IMR-90 (cell line): Measurements from ENCODE around the gene CCDC69. TPM values are rescaled to one million over a fixed set of nuclear protein-coding genes. Genes with fewer than 3 reads are reported as not detected.

ENCODE experiments used
- ATAC-seq: fragments of 200-7000 bp; cut with Tn5 transposase; 2 replicates; pipeline ENCODE4 v1.9.1; 2020; ENCODE audit warnings: low read depth, mild to moderate bottlenecking, moderate library complexity
- BruUV-seq: library from RNA; stranded (reverse); fragments of 400-500 nt; replicated peaks from 2 replicates; lab custom pipeline; 2021; lab: Mats Ljungman, UMichigan
- CTCF ChIA-PET: fragments of 300-600 bp; formaldehyde crosslinking; extraction: SDS; loops from one replicate; lab custom pipeline; 2021; ENCODE audit warnings: antibody characterized with exemption; lab: Yijun Ruan, JAX
- POLR2A ChIA-PET: fragments of 300-600 bp; sonication (Branson Sonifier 250); formaldehyde crosslinking; loops from one replicate; lab custom pipeline; 2022; ENCODE audit warnings: antibody characterized with exemption; ENCODE audit not compliant: unreplicated experiment; lab: Charles Lee
- DNase-seq: peaks from one replicate; pipeline ENCODE4 v3.0.0; 2013
- H2AFZ ChIP-seq: replicated peaks from 2 replicates; pipeline ENCODE3; 2013; ENCODE audit warnings: low read length, mild to moderate bottlenecking; ENCODE audit not compliant: poor library complexity
- H2AK5ac ChIP-seq: 2 replicates; pipeline ENCODE4 v1.6.1; 2013; ENCODE audit warnings: low read depth, low read length, inconsistent platforms
- H2AK9ac ChIP-seq: replicated peaks from 2 replicates; pipeline ENCODE3; 2013; ENCODE audit warnings: mild to moderate bottlenecking, low read depth, low read length, moderate library complexity; ENCODE audit not compliant: poor library complexity
- H2BK120ac ChIP-seq: 2 replicates; pipeline ENCODE4 v1.6.1; 2013; ENCODE audit warnings: low read depth, low read length, inconsistent platforms
- H2BK15ac ChIP-seq: 3 replicates; pipeline ENCODE4 v1.6.1; 2013; ENCODE audit warnings: low read depth, low read length, inconsistent platforms
- H2BK20ac ChIP-seq: 2 replicates; pipeline ENCODE4 v1.6.1; 2013; ENCODE audit warnings: low read depth, mild to moderate bottlenecking, inconsistent platforms, low read length, moderate library complexity
- H2BK5ac ChIP-seq: 2 replicates; pipeline ENCODE4 v1.6.1; 2013; ENCODE audit warnings: mild to moderate bottlenecking, low read depth, low read length, inconsistent platforms; ENCODE audit not compliant: poor library complexity, severe bottlenecking
- H3K14ac ChIP-seq: replicated peaks from 2 replicates; pipeline ENCODE4 v1.6.1; 2013; ENCODE audit warnings: low read depth, low read length, inconsistent platforms
- H3K18ac ChIP-seq: 2 replicates; pipeline ENCODE4 v1.6.1; 2013; ENCODE audit warnings: low read depth, low read length, control low read depth
- H3K23ac ChIP-seq: 2 replicates; pipeline ENCODE4 v1.6.1; 2013; ENCODE audit warnings: low read depth, low read length, inconsistent platforms
- H3K27ac ChIP-seq: 2 replicates; pipeline ENCODE4 v1.5.1; 2013; ENCODE audit warnings: mild to moderate bottlenecking, control low read depth, low read length; ENCODE audit not compliant: insufficient read depth
- H3K27me3 ChIP-seq: 2 replicates; pipeline ENCODE4 v1.6.1; 2013; ENCODE audit warnings: low read length; ENCODE audit not compliant: control insufficient read depth, insufficient read depth
- H3K36me3 ChIP-seq: 2 replicates; pipeline ENCODE4 v1.6.1; 2013; ENCODE audit warnings: low read length, mixed read lengths; ENCODE audit not compliant: control insufficient read depth, insufficient read depth
- H3K4ac ChIP-seq: 2 replicates; pipeline ENCODE4 v1.6.1; 2013; ENCODE audit warnings: low read depth, low read length, inconsistent platforms
- H3K4me1 ChIP-seq: 2 replicates; pipeline ENCODE4 v1.6.1; 2013; ENCODE audit warnings: low read length, mixed read lengths; ENCODE audit not compliant: control insufficient read depth, insufficient read depth
- H3K4me2 ChIP-seq: 2 replicates; pipeline ENCODE4 v1.6.1; 2013; ENCODE audit warnings: low read depth, mild to moderate bottlenecking, control low read depth, low read length, moderate library complexity
- H3K4me3 ChIP-seq: 2 replicates; pipeline ENCODE4 v1.5.1; 2013; ENCODE audit warnings: low read depth, mild to moderate bottlenecking, control low read depth, low read length, moderate library complexity; ENCODE audit not compliant: insufficient read depth
- H3K56ac ChIP-seq: 2 replicates; pipeline ENCODE4 v1.6.1; 2013; ENCODE audit warnings: low read length, inconsistent platforms; ENCODE audit not compliant: insufficient read depth; ENCODE audit errors: extremely low read depth
- H3K79me1 ChIP-seq, 2 experiments: 2 replicates each; pipeline ENCODE4 v1.6.1; 2013; ENCODE audit warnings: low read length in 2 of 2, inconsistent platforms in 1 of 2, low read depth in 1 of 2
- H3K9ac ChIP-seq: 2 replicates; pipeline ENCODE4 v1.6.1; 2013; ENCODE audit warnings: low read depth, low read length, control low read depth
- H3K9me1 ChIP-seq: 2 replicates; pipeline ENCODE4 v1.6.1; 2013; ENCODE audit warnings: low read length, inconsistent platforms; ENCODE audit not compliant: insufficient read depth
- H3K9me3 ChIP-seq: 2 replicates; pipeline ENCODE4 v1.6.1; 2013; ENCODE audit warnings: low read length; ENCODE audit not compliant: control insufficient read depth, insufficient read depth
- H4K20me1 ChIP-seq: 2 replicates; pipeline ENCODE4 v1.6.1; 2013; ENCODE audit warnings: low read length, inconsistent platforms; ENCODE audit not compliant: insufficient read depth
- H4K5ac ChIP-seq: 2 replicates; pipeline ENCODE4 v1.6.1; 2013; ENCODE audit warnings: mild to moderate bottlenecking, low read depth, low read length, control low read depth
- H4K8ac ChIP-seq, 2 experiments: 2 replicates each; pipeline ENCODE4 v1.6.1; 2013; ENCODE audit warnings: low read depth in 2 of 2, low read length in 2 of 2, control low read depth in 1 of 2, inconsistent platforms in 1 of 2
- H4K91ac ChIP-seq: 2 replicates; pipeline ENCODE4 v1.6.1; 2013; ENCODE audit warnings: low read depth, low read length, inconsistent platforms; ENCODE audit not compliant: insufficient read depth
- WGBS, 2 experiments: methylation state at CpG; one replicate each; pipeline versions ENCODE4 v1.1.5 to v1.1.7; 2013; ENCODE audit warnings: missing lambda C conversion rate in 2 of 2; ENCODE audit not compliant: insufficient read length in 1 of 2; ENCODE audit errors: extremely low coverage in 2 of 2; 5-methylcytosine and 5-hydroxymethylcytosine counted together
- dilution Hi-C: fragments of 300-500 bp; cut with HindIII; formaldehyde crosslinking; loops from one replicate; pipeline ENCODE4 v1.14.3; 2018; ENCODE audit warnings: low sequenced_read_pairs; ENCODE audit not compliant: unreplicated experiment
- in situ Hi-C: fragments of 300-500 bp; cut with MboI; formaldehyde crosslinking; loops from 3 replicates; pipeline ENCODE4 v1.14.3; 2019; ENCODE audit warnings: low sequenced_read_pairs, inconsistent platforms, mixed read lengths
- intact Hi-C: fragments of 100-400 bp; cut with micrococcal nuclease; formaldehyde crosslinking; loops from 2 replicates; pipeline ENCODE4 v1.10.0; 2022
- polyA plus RNA-seq, 3 experiments: library from polyadenylated mRNA; depleted of rRNA; stranded (reverse); fragments of >200 nt; gene quantifications; 2 replicates each; pipeline ENCODE4 v1.2.3, GENCODE V29; 2012; ENCODE audit warnings: low replicate concordance in 1 of 3
- total RNA-seq: library from RNA; depleted of rRNA; stranded (reverse); fragments of >200 nt; gene quantifications from 2 replicates; pipeline ENCODE4 v1.2.3, GENCODE V29; 2012
- TF ChIP-seq, protein P1 (sequence below): conservative IDR thresholded peaks from 2 replicates; pipeline ENCODE4 v1.5.1; 2012; ENCODE audit warnings: mild to moderate bottlenecking, low read depth, low read length, improper control_type of control experiment

The CCDC69 gene
- total and polyA plus RNA-seq, 2 of the 4 experiments (the other 2 are of a cell fraction), result 0.36 to 0.48 TPM

DNA sequence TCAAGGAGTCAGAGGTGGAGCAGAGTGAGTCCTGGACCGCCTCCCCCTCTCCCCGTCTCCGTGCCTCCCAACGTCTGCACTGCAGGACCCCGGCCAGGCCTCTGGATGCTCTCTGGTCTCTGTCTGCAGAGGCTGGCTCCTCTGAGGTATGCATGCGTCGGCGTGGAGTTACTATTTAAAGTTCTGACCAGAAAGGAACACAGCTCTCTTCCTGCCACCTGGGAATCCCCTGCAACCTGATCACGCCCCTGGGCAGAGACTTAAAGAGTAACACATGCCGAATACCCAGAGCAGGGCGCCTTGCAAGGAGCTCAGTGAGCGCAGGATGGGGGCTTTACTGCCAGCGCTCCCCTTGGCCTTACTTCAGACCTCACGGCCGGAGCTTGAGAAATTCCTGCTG, 82.4 kb downstream of the CCDC69 start:
- no peak overlapping the region for H3K4ac ChIP-seq
- H2BK120ac ChIP-seq, result no peak overlapping the region
- no peak overlapping the region for H3K18ac ChIP-seq
- no peak overlapping the region for H2AK9ac ChIP-seq
- H3K9ac ChIP-seq, result no peak overlapping the region
- no peak overlapping the region for H3K27ac ChIP-seq
- POLR2A ChIA-PET, result interaction anchor here (0.5 kb wide), 1 partner anchor 19 kb away, joined by 3 read pairs; no protein-coding TSS in a partner anchor
- TF ChIP-seq, protein P1, sequence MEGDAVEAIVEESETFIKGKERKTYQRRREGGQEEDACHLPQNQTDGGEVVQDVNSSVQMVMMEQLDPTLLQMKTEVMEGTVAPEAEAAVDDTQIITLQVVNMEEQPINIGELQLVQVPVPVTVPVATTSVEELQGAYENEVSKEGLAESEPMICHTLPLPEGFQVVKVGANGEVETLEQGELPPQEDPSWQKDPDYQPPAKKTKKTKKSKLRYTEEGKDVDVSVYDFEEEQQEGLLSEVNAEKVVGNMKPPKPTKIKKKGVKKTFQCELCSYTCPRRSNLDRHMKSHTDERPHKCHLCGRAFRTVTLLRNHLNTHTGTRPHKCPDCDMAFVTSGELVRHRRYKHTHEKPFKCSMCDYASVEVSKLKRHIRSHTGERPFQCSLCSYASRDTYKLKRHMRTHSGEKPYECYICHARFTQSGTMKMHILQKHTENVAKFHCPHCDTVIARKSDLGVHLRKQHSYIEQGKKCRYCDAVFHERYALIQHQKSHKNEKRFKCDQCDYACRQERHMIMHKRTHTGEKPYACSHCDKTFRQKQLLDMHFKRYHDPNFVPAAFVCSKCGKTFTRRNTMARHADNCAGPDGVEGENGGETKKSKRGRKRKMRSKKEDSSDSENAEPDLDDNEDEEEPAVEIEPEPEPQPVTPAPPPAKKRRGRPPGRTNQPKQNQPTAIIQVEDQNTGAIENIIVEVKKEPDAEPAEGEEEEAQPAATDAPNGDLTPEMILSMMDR, result no peak
- peaks cover 38% of the 10 kb centered on the region for H3K9me1 ChIP-seq
- H2BK20ac ChIP-seq, result no peak overlapping the region
- no peak overlapping the region for H4K8ac ChIP-seq
- no peak overlapping the region for H2BK5ac ChIP-seq
- H4K5ac ChIP-seq, result no peak overlapping the region
- peaks cover 65 to 97% of the 10 kb centered on the region in 2 experiments for H3K79me1 ChIP-seq
- peaks cover 2% of the 10 kb centered on the region; the same call in 1 of the 2 replicates for H3K4me1 ChIP-seq
- H3K9me3 ChIP-seq, result no peaks in the 10 kb centered on the region
- H3K4me3 ChIP-seq, result no peak overlapping the region
- DNase-seq (peak; percentile 25), ATAC-seq (no peak; the same call in none of the 2 replicates)
- no peak overlapping the region for H2BK15ac ChIP-seq
- CTCF ChIA-PET, result interaction anchor here (1.2 to 1.7 kb wide), 2 partner anchors 16 to 24 kb away, joined by 3 to 4 read pairs; no protein-coding TSS in a partner anchor
- no peak overlapping the region for H3K4me2 ChIP-seq
- no TSS peak for BruUV-seq
- no peak overlapping the region for H2AK5ac ChIP-seq
- H2AFZ ChIP-seq, result no peak overlapping the region
- intact Hi-C loops, result no loop called here
- in situ Hi-C loops, result loop anchor here (10.0 kb wide), 1 partner anchor 603 kb away; no protein-coding TSS in a partner anchor
- WGBS, 2 experiments, result 70% methylated on average over 10 of the region's 15 CpGs; no CpG with 5 or more reads in 1 of the 2 experiments
- dilution Hi-C loops, result no loop called here
- peaks cover 85% of the 10 kb centered on the region for H4K20me1 ChIP-seq
- no peak overlapping the region for H3K23ac ChIP-seq
- peaks cover 84% of the 10 kb centered on the region for H3K36me3 ChIP-seq
- H4K91ac ChIP-seq, result no peak overlapping the region
- no peaks in the 10 kb centered on the region for H3K27me3 ChIP-seq
- no peak overlapping the region for H3K14ac ChIP-seq
- H3K56ac ChIP-seq, result no peak overlapping the region
